Osteoblast (primary cell): ENCODE measurements around the gene NAA15. TPM values are rescaled to one million over a fixed set of nuclear protein-coding genes. Genes with fewer than 3 reads are reported as not detected.

ENCODE experiments used
- DNase-seq: peaks from one replicate; pipeline ENCODE4 v3.0.0; 2011; ENCODE audit warnings: low spot score, mixed read lengths; ENCODE audit not compliant: insufficient read length; ENCODE audit errors: missing footprints
- H2AFZ ChIP-seq: 2 replicates; pipeline ENCODE4 v1.6.0; 2011; ENCODE audit warnings: mild to moderate bottlenecking, low read length
- H3K27ac ChIP-seq: 2 replicates; pipeline ENCODE4 v1.5.1; 2011; ENCODE audit warnings: mild to moderate bottlenecking, low read depth, low read length, moderate library complexity
- H3K27me3 ChIP-seq: 2 replicates; pipeline ENCODE4 v1.6.0; 2012; ENCODE audit warnings: mild to moderate bottlenecking, control low read depth, inconsistent platforms, low read length, moderate library complexity; ENCODE audit not compliant: insufficient read depth
- H3K36me3 ChIP-seq: 2 replicates; pipeline ENCODE4 v1.5.1; 2011; ENCODE audit warnings: mild to moderate bottlenecking, low read length, control low read depth, moderate library complexity; ENCODE audit not compliant: insufficient read depth
- H3K4me1 ChIP-seq: 2 replicates; pipeline ENCODE4 v1.5.1; 2011; ENCODE audit warnings: mild to moderate bottlenecking, low read length, control low read depth, moderate library complexity; ENCODE audit not compliant: insufficient read depth
- H3K4me2 ChIP-seq: 2 replicates; pipeline ENCODE4 v1.6.0; 2011; ENCODE audit warnings: mild to moderate bottlenecking, low read length; ENCODE audit not compliant: insufficient read depth
- H3K4me3 ChIP-seq: fragments of 200-600 bp; sonication (generic); 3 replicates; pipeline ENCODE4 v1.5.1; 2012; ENCODE audit warnings: mild to moderate bottlenecking, low read length, inconsistent platforms; ENCODE audit not compliant: insufficient read depth
- H3K79me2 ChIP-seq: 2 replicates; pipeline ENCODE4 v1.6.0; 2012; ENCODE audit warnings: mild to moderate bottlenecking, low read length, control low read depth, inconsistent platforms; ENCODE audit not compliant: insufficient read depth
- H3K9me3 ChIP-seq: 2 replicates; pipeline ENCODE4 v1.5.1; 2011; ENCODE audit warnings: low read depth, low read length, control low read depth
- H4K20me1 ChIP-seq: 2 replicates; pipeline ENCODE4 v1.6.0; 2012; ENCODE audit warnings: mild to moderate bottlenecking, low read length, control low read depth; ENCODE audit not compliant: insufficient read depth
- total RNA-seq: library from RNA; depleted of rRNA; stranded (reverse); fragments of >200 nt; gene quantifications from 2 replicates; pipeline ENCODE4 v1.2.3, GENCODE V29; 2012
- TF ChIP-seq, protein P1 (sequence below): IDR thresholded peaks from 2 replicates; pipeline ENCODE4 v1.5.1; 2011; ENCODE audit warnings: mild to moderate bottlenecking, low read depth, low read length, moderate library complexity; ENCODE audit errors: extremely low read depth

The NAA15 gene
- total RNA-seq, 1 donor: 33.3 TPM

DNA sequence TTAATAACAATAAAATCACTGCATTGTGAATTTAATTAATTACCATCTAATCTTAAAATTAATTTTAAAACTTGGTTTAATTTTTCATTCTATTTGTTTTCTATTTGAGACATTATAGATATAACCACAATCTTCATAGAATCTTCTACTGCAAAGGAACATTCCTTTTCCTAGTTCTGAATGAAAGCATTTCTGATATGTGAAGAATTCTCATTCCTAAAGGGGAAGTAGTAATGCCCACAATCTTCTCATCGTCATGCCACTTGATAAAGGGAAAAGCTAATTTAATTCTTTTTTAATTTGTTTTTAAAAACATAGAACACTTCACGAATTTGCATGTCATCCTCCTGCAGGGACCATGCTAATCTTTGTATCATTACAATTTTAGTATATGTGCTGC is 45.0 kb upstream of the NAA15 start:
- H3K9me3 ChIP-seq: no peaks in the 10 kb centered on the region
- no peaks in the 10 kb centered on the region for H3K36me3 ChIP-seq
- H2AFZ ChIP-seq: no peak overlapping the region
- H4K20me1 ChIP-seq: no peaks in the 10 kb centered on the region
- no peak overlapping the region for H3K27ac ChIP-seq
- no peak overlapping the region for H3K4me2 ChIP-seq
- H3K79me2 ChIP-seq: no peaks in the 10 kb centered on the region
- TF ChIP-seq, protein P1, sequence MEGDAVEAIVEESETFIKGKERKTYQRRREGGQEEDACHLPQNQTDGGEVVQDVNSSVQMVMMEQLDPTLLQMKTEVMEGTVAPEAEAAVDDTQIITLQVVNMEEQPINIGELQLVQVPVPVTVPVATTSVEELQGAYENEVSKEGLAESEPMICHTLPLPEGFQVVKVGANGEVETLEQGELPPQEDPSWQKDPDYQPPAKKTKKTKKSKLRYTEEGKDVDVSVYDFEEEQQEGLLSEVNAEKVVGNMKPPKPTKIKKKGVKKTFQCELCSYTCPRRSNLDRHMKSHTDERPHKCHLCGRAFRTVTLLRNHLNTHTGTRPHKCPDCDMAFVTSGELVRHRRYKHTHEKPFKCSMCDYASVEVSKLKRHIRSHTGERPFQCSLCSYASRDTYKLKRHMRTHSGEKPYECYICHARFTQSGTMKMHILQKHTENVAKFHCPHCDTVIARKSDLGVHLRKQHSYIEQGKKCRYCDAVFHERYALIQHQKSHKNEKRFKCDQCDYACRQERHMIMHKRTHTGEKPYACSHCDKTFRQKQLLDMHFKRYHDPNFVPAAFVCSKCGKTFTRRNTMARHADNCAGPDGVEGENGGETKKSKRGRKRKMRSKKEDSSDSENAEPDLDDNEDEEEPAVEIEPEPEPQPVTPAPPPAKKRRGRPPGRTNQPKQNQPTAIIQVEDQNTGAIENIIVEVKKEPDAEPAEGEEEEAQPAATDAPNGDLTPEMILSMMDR: no peak
- no peak overlapping the region for H3K4me3 ChIP-seq
- DNase-seq: peak; percentile 19
- H3K27me3 ChIP-seq: no peaks in the 10 kb centered on the region
- H3K4me1 ChIP-seq: no peaks in the 10 kb centered on the region

- TF ChIP-seq, protein P1: no peak
- H3K4me3 ChIP-seq: no peak overlapping the region
- no peaks in the 10 kb centered on the region for H3K36me3 ChIP-seq
- H3K9me3 ChIP-seq: no peaks in the 10 kb centered on the region
- H3K4me1 ChIP-seq: peaks cover 22% of the 10 kb centered on the region
- H4K20me1 ChIP-seq: no peaks in the 10 kb centered on the region
- no peak for DNase-seq
- H3K79me2 ChIP-seq: no peaks in the 10 kb centered on the region
- peak overlapping the region; percentile 85 for H3K4me2 ChIP-seq
- H3K27me3 ChIP-seq: no peaks in the 10 kb centered on the region
- H3K27ac ChIP-seq: no peak overlapping the region
- no peak overlapping the region for H2AFZ ChIP-seq
Observed at GRCh38 chr4:139265654-139266053, 35.7 kb upstream of the NAA15 start.

DNA sequence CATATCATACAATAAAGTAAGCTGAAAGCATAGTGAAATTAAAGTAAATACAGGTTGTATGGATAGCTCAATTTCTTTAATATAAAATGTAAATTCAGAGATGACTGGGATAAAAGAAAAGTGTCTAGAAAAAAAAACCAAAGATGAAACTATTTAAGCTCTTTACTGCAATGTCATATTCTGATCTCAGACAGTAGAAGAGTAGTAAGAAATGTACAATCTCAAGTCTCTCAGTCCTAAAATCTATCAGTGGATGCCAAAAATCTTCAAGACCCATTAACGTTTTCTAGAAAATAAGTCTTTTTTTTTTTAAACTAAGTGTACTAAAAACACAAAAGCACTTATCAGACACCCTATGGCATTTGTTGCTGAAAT is 35.1 kb upstream of the NAA15 start:
- H3K36me3 ChIP-seq: no peaks in the 10 kb centered on the region
- H2AFZ ChIP-seq: peak overlapping the region; percentile 90
- H3K4me1 ChIP-seq: peaks cover 22% of the 10 kb centered on the region
- peak overlapping the region; percentile 72 for H3K4me3 ChIP-seq
- no peaks in the 10 kb centered on the region for H3K9me3 ChIP-seq
- H3K27ac ChIP-seq: peak overlapping the region; percentile 61
- peak overlapping the region; percentile 85 for H3K4me2 ChIP-seq
- DNase-seq: no peak
- no peaks in the 10 kb centered on the region for H3K27me3 ChIP-seq
- TF ChIP-seq, protein P1: no peak
- H4K20me1 ChIP-seq: no peaks in the 10 kb centered on the region
- H3K79me2 ChIP-seq: no peaks in the 10 kb centered on the region

GRCh38 chr4:139266583-139267257 is 34.6 kb upstream of the NAA15 start:
- peak; percentile 88 for DNase-seq
- Histone ChIP-seq H3K36me3 (no peaks in the 10 kb centered on the region), H3K4me3 (peak overlapping the region; percentile 72), H3K4me2 (peak overlapping the region; percentile 85), H4K20me1 (no peaks in the 10 kb centered on the region), H2AFZ (peak overlapping the region; percentile 90), H3K9me3 (no peaks in the 10 kb centered on the region), H3K27me3 (no peaks in the 10 kb centered on the region), H3K79me2 (no peaks in the 10 kb centered on the region), H3K27ac (peak overlapping the region; percentile 61), H3K4me1 (peaks cover 22% of the 10 kb centered on the region)
- TF ChIP-seq, protein P1: no peak
